CD14-positive monocyte (primary cell): ENCODE results near the gene PKLR. TPM values are rescaled to one million over a fixed set of nuclear protein-coding genes. Genes with fewer than 3 reads are reported as not detected.

Experiments
- DNase-seq, 3 donors: peaks; one replicate each; pipeline ENCODE4 v3.0.0-alpha.2; 2011 to 2022
- H2AFZ ChIP-seq: 2 replicates; pipeline ENCODE4 v1.6.0; 2012; ENCODE audit warnings: mild to moderate bottlenecking, low read depth, low read length, inconsistent platforms; ENCODE audit not compliant: insufficient read depth, poor library complexity, severe bottlenecking
- H3K27ac ChIP-seq, 2 donors: 1 replicate in 1 of 2; 2 replicates in 1 of 2; pipeline ENCODE4 v1.5.1; 2012 to 2013; ENCODE audit warnings: low read length in 2 of 2, control low read depth in 1 of 2, inconsistent platforms in 1 of 2, low read depth in 1 of 2, mild to moderate bottlenecking in 1 of 2
- H3K27me3 ChIP-seq, 2 donors: one replicate each; pipeline versions ENCODE4 v1.6.0 to v1.6.1; 2011 to 2013; ENCODE audit warnings: low read length in 2 of 2; ENCODE audit not compliant: control insufficient read depth in 2 of 2, insufficient read depth in 2 of 2
- H3K36me3 ChIP-seq, 2 donors: replicated peaks in 1 of 2; 1 replicate in 1 of 2; 2 replicates in 1 of 2; pipeline versions ENCODE4 v1.5.1 to v1.6.1; 2012 to 2013; ENCODE audit warnings: low read length in 2 of 2, control low read depth in 1 of 2, inconsistent platforms in 1 of 2, mild to moderate bottlenecking in 1 of 2; ENCODE audit not compliant: insufficient read depth in 2 of 2, control insufficient read depth in 1 of 2
- H3K4me1 ChIP-seq, 2 donors: 1 replicate in 1 of 2; 2 replicates in 1 of 2; pipeline versions ENCODE4 v1.5.1 to v1.6.1; 2012 to 2013; ENCODE audit warnings: low read length in 2 of 2, control low read depth in 1 of 2, inconsistent platforms in 1 of 2, mild to moderate bottlenecking in 1 of 2, moderate library complexity in 1 of 2; ENCODE audit not compliant: insufficient read depth in 2 of 2, control insufficient read depth in 1 of 2
- H3K4me2 ChIP-seq: replicated peaks from 2 replicates; pipeline ENCODE3; 2012; ENCODE audit warnings: low read length, moderate library complexity, mild to moderate bottlenecking; ENCODE audit not compliant: poor library complexity, severe bottlenecking; ENCODE audit errors: extremely low read depth
- H3K4me3 ChIP-seq, 3 experiments: fragments of 200-600 bp in 1 of 3; sonication (generic) in 1 of 3; replicated peaks in 1 of 3; 1 replicate in 2 of 3; 2 replicates in 1 of 3; pipeline ENCODE4 v1.5.1; 2011 to 2013; ENCODE audit warnings: low read length in 3 of 3, mild to moderate bottlenecking in 3 of 3, control low read depth in 2 of 3, low read depth in 2 of 3, inconsistent platforms in 1 of 3, moderate library complexity in 1 of 3
- H3K79me2 ChIP-seq: 2 replicates; pipeline ENCODE4 v1.6.0; 2012; ENCODE audit warnings: mild to moderate bottlenecking, control low read depth, inconsistent platforms, low read length, moderate library complexity; ENCODE audit not compliant: insufficient read depth
- H3K9ac ChIP-seq: 2 replicates; pipeline ENCODE4 v1.6.0; 2017; ENCODE audit warnings: low read length, mild to moderate bottlenecking; ENCODE audit not compliant: insufficient read depth, poor library complexity, severe bottlenecking
- H3K9me3 ChIP-seq, 2 donors: replicated peaks in 1 of 2; 1 replicate in 1 of 2; 2 replicates in 1 of 2; pipeline versions ENCODE4 v1.5.1 to v1.6.1; 2012 to 2013; ENCODE audit warnings: low read length in 2 of 2, control low read depth in 1 of 2; ENCODE audit not compliant: control insufficient read depth in 1 of 2, insufficient read depth in 1 of 2
- H4K20me1 ChIP-seq: 2 replicates; pipeline ENCODE4 v1.6.0; 2012; ENCODE audit warnings: mild to moderate bottlenecking, low read length, control low read depth, moderate library complexity; ENCODE audit not compliant: insufficient read depth
- H3K27ac Mint-ChIP-seq, 7 donors: one replicate each; pipeline ENCODE4 v1.8.0; 2020; ENCODE audit warnings: mild to moderate bottlenecking in 7 of 7, mixed read lengths in 7 of 7, moderate library complexity in 6 of 7, inconsistent platforms in 2 of 7
- H3K27me3 Mint-ChIP-seq, 3 donors: one replicate each; pipeline ENCODE4 v1.8.0; 2021 to 2022; ENCODE audit warnings: low read depth in 3 of 3, mild to moderate bottlenecking in 3 of 3, mixed read lengths in 3 of 3, moderate library complexity in 3 of 3, inconsistent platforms in 1 of 3
- H3K36me3 Mint-ChIP-seq, 2 donors: one replicate each; pipeline ENCODE4 v1.8.0; 2020; ENCODE audit warnings: mixed read lengths in 2 of 2, inconsistent platforms in 1 of 2, mild to moderate bottlenecking in 1 of 2
- H3K4me1 Mint-ChIP-seq: one replicate; pipeline ENCODE4 v1.8.0; 2020; ENCODE audit warnings: mild to moderate bottlenecking, mixed read lengths
- H3K4me3 Mint-ChIP-seq, 2 donors: one replicate each; pipeline ENCODE4 v1.8.0; 2020; ENCODE audit warnings: mild to moderate bottlenecking in 2 of 2, mixed read lengths in 2 of 2, moderate library complexity in 1 of 2
- H3K9me3 Mint-ChIP-seq, 7 donors: one replicate each; pipeline ENCODE4 v1.8.0; 2020 to 2022; ENCODE audit warnings: mixed read lengths in 7 of 7, mild to moderate bottlenecking in 6 of 7, moderate library complexity in 6 of 7, inconsistent platforms in 2 of 7
- WGBS: methylation state at CpG from one replicate; pipeline ENCODE4 v1.1.5; 2013; ENCODE audit warnings: missing lambda C conversion rate; ENCODE audit not compliant: insufficient coverage; 5-methylcytosine and 5-hydroxymethylcytosine counted together
- intact Hi-C, 2 donors: fragments of 100-400 bp; cut with micrococcal nuclease; formaldehyde crosslinking; loops; one replicate each; pipeline versions ENCODE4 v1.15.0 to v1.15.1; 2023
- polyA plus RNA-seq, 3 donors: library from polyadenylated mRNA; depleted of rRNA in 1 of 3; unstranded in 2 of 3; stranded (reverse) in 1 of 3; fragments of 300-500 nt in 2 of 3; fragments of >200 nt in 1 of 3; fragmentation: Illumina TruSeq in 2 of 3; gene quantifications; 1 replicate in 2 of 3; 2 replicates in 1 of 3; pipeline ENCODE4 v1.2.3, GENCODE V29; 2012 to 2021
- TF ChIP-seq, protein P1 (sequence below): fragments of 200-600 bp; IDR thresholded peaks from one replicate; pipeline ENCODE4 v1.8.0; 2022; ENCODE audit warnings: antibody characterized with exemption, mild to moderate bottlenecking

The PKLR gene
- polyA plus RNA-seq, 3 donors: 0.05 TPM; not detected in 2

GRCh38 chr1:155241069-155241679, 60.1 kb downstream of the PKLR start:
- Histone ChIP-seq H3K4me1 (peaks cover 41 to 76% of the 10 kb centered on the region in 2 donors), H3K79me2 (peaks cover 39% of the 10 kb centered on the region), H2AFZ (peak overlapping the region; percentile 71), H3K9ac (peak overlapping the region; percentile 54), H3K36me3 (peaks cover 19 to 38% of the 10 kb centered on the region in 2 donors), H3K27ac (peak overlapping the region; percentile 62 to 87), H3K27me3 (no peaks in the 10 kb centered on the region), H3K9me3 (no peaks in the 10 kb centered on the region), H3K4me3 (peak overlapping the region; percentile 53 to 79 (median 69)), H3K4me2 (peak overlapping the region; percentile 75), H4K20me1 (peaks cover 4% of the 10 kb centered on the region)
- Mint-ChIP-seq H3K4me3 (peak overlapping the region; percentile 75 to 92), H3K4me1 (peaks cover 61% of the 10 kb centered on the region), H3K9me3 (peaks cover 0 to 2% (median 0%) of the 10 kb centered on the region in 7 donors), H3K36me3 (peaks cover 31 to 35% of the 10 kb centered on the region in 2 donors), H3K27me3 (peaks cover 0 to 6% (median 2%) of the 10 kb centered on the region in 3 donors), H3K27ac (peak overlapping the region; percentile 94 to 99 (median 97))
- intact Hi-C loops: loop anchor here (5.0 kb wide), 1 partner anchor 34 kb away; the partner anchor contains the start of genes MTX1 (in 2 of the 2) and THBS3 (in 2 of the 2)
- TF ChIP-seq, protein P1, sequence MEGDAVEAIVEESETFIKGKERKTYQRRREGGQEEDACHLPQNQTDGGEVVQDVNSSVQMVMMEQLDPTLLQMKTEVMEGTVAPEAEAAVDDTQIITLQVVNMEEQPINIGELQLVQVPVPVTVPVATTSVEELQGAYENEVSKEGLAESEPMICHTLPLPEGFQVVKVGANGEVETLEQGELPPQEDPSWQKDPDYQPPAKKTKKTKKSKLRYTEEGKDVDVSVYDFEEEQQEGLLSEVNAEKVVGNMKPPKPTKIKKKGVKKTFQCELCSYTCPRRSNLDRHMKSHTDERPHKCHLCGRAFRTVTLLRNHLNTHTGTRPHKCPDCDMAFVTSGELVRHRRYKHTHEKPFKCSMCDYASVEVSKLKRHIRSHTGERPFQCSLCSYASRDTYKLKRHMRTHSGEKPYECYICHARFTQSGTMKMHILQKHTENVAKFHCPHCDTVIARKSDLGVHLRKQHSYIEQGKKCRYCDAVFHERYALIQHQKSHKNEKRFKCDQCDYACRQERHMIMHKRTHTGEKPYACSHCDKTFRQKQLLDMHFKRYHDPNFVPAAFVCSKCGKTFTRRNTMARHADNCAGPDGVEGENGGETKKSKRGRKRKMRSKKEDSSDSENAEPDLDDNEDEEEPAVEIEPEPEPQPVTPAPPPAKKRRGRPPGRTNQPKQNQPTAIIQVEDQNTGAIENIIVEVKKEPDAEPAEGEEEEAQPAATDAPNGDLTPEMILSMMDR: no peak
- WGBS: 44% methylated on average over 1 of the region's 4 CpGs
- DNase-seq: peak; percentile 79 to 95 (median 89)

Other genes with a start within 250 kb of the PKLR start
- 1 to 10 TPM; 2.3 to 8.0 (median 4.1) TPM for gene EFNA4, start 237.7 kb downstream of the PKLR start, polyA plus RNA-seq
- gene EFNA3, start 222.6 kb downstream of the PKLR start, polyA plus RNA-seq: 1 to 10 TPM in 1 of 3 donors, under 1 TPM in 2; 0.45 to 1.7 (median 0.92) TPM
- 1 to 10 TPM in 1 of 3 donors, not detected in 2; 1.2 TPM for gene EFNA1, start 173.6 kb downstream of the PKLR start, polyA plus RNA-seq
- 10 to 100 TPM; 40.0 to 50.8 (median 49.4) TPM for gene SLC50A1, start 165.6 kb downstream of the PKLR start, polyA plus RNA-seq
- gene DPM3, start 160.9 kb downstream of the PKLR start, polyA plus RNA-seq: 100 to 1,000 TPM in 2 of 3 donors, 10 to 100 TPM in 1; 99.9 to 141 (median 105) TPM
- gene KRTCAP2, start 128.1 kb downstream of the PKLR start, polyA plus RNA-seq: 100 to 1,000 TPM; 157 to 256 (median 247) TPM
- under 1 TPM in 1 of 3 donors, not detected in 2; 0.13 TPM for gene TRIM46, start 127.6 kb downstream of the PKLR start, polyA plus RNA-seq
- 10 to 100 TPM in 1 of 3 donors, 1 to 10 TPM in 2; 3.2 to 50.7 (median 5.3) TPM for gene THBS3, start 93.5 kb downstream of the PKLR start, polyA plus RNA-seq
- gene MTX1, start 92.7 kb downstream of the PKLR start, polyA plus RNA-seq: 100 to 1,000 TPM in 1 of 3 donors, 10 to 100 TPM in 2; 79.7 to 101 (median 86.0) TPM
- gene ENTREP3, start 46.0 kb downstream of the PKLR start, polyA plus RNA-seq: 1 to 10 TPM in 2 of 3 donors, under 1 TPM in 1; 0.87 to 7.5 (median 1.9) TPM
- 10 to 100 TPM; 54.9 to 69.8 (median 64.9) TPM for gene SCAMP3, start 39.1 kb downstream of the PKLR start, polyA plus RNA-seq
- gene CLK2, start 27.9 kb downstream of the PKLR start, polyA plus RNA-seq: 100 to 1,000 TPM in 1 of 3 donors, 1 to 10 TPM in 2; 7.3 to 143 (median 9.6) TPM
- gene HCN3, start 24.0 kb downstream of the PKLR start, polyA plus RNA-seq: 1 to 10 TPM in 1 of 3 donors, under 1 TPM in 1, not detected in 1; 0.15 to 2.3 TPM
- 100 to 1,000 TPM in 2 of 3 donors, 10 to 100 TPM in 1; 92.5 to 123 (median 117) TPM for gene FDPS, start 7.4 kb upstream of the PKLR start, polyA plus RNA-seq
- 10 to 100 TPM; 12.7 to 23.4 (median 13.5) TPM for gene RUSC1, start 19.5 kb upstream of the PKLR start, polyA plus RNA-seq